Right lobe of liver (tissue), 6 donors: ENCODE measurements around the gene ANKRD33. TPM values are rescaled to one million over a fixed set of nuclear protein-coding genes. Genes with fewer than 3 reads are reported as not detected.

Experiments used
- ATAC-seq, 4 donors: fragments of 200-7000 bp; cut with Tn5 transposase; one replicate each; pipeline ENCODE4 v1.9.1; 2020; ENCODE audit warnings: mild to moderate bottlenecking in 4 of 4, moderate library complexity in 4 of 4
- DNase-seq, 3 donors: peaks; one replicate each; pipeline ENCODE4 v3.0.0-alpha.2; 2020
- H3K27ac ChIP-seq, 3 donors: fragments of 200-600 bp; one replicate each; pipeline ENCODE4 v1.8.0; 2022
- H3K27me3 ChIP-seq, 2 donors: fragments of 200-600 bp; one replicate each; pipeline ENCODE4 v1.8.0; 2022
- H3K36me3 ChIP-seq, 4 donors: fragments of 200-600 bp; sonication (generic) in 1 of 4; one replicate each; pipeline versions ENCODE4 v1.5.1 to v1.8.0; 2017 to 2022; ENCODE audit warnings: control low read depth in 1 of 4
- H3K4me1 ChIP-seq, 4 donors: fragments of 200-600 bp; sonication (generic) in 1 of 4; one replicate each; pipeline versions ENCODE4 v1.5.1 to v1.8.0; 2017 to 2022; ENCODE audit warnings: control low read depth in 1 of 4
- H3K4me3 ChIP-seq, 3 donors: fragments of 200-600 bp; one replicate each; pipeline ENCODE4 v1.8.0; 2022
- H3K9me3 ChIP-seq, 4 donors: fragments of 200-600 bp; sonication (generic) in 1 of 4; one replicate each; pipeline versions ENCODE4 v1.5.1 to v1.8.0; 2017 to 2022; ENCODE audit warnings: control low read depth in 1 of 4
- POLR2A ChIP-seq: fragments of 450-650 bp; IDR thresholded peaks from one replicate; pipeline ENCODE4 v1.6.1; 2017; ENCODE audit warnings: antibody characterized with exemption, mild to moderate bottlenecking
- WGBS: methylation state at CpG from one replicate; pipeline ENCODE4 v1.1.6; 2018; ENCODE audit warnings: low coverage, low lambda C conversion rate; ENCODE audit not compliant: insufficient coverage; ENCODE audit errors: missing lambda C conversion rate; 5-methylcytosine and 5-hydroxymethylcytosine counted together
- intact Hi-C, 2 donors: fragments of 100-400 bp; cut with DNase I; formaldehyde crosslinking; loops; one replicate each; pipeline versions ENCODE4 v1.11.2 to v1.14.1; 2022
- total RNA-seq, 6 experiments: library from RNA; depleted of rRNA in 2 of 6; stranded (reverse); fragments of >200 nt in 2 of 6; fragmentation: NEBNext Ultra II Directional in 3 of 6; extraction: Animal tissue kit (Norgen Biotek cat#: 25700) in 3 of 6; gene quantifications; one replicate each; pipeline versions ENCODE4 v1.1.0 to v1.2.4, GENCODE V29; 2016 to 2023
- TF ChIP-seq, protein P1 (sequence below), 4 donors: fragments of 200-600 bp in 3 of 4; fragments of 450-650 bp in 1 of 4; IDR thresholded peaks; one replicate each; pipeline versions ENCODE4 v1.5.1 to v1.8.0; 2016 to 2022; ENCODE audit warnings: antibody characterized with exemption in 4 of 4, mild to moderate bottlenecking in 2 of 4
- donor health status: DM: no; HTN: yes; CAD: no.
- donor health status: DM: no; HTN: no; CAD: no.
- donor health status: DM: no; HTN: no; CAD: no.
- donor health status: DM: no; HTN: yes; CAD: no.
- donor health status: DM: no; HTN: yes; CAD: no.

Gene ANKRD33
- total RNA-seq, 6 experiments from 2014 or later: 1.1 to 10.5 (median 2.1) TPM; not detected in 3

DNA sequence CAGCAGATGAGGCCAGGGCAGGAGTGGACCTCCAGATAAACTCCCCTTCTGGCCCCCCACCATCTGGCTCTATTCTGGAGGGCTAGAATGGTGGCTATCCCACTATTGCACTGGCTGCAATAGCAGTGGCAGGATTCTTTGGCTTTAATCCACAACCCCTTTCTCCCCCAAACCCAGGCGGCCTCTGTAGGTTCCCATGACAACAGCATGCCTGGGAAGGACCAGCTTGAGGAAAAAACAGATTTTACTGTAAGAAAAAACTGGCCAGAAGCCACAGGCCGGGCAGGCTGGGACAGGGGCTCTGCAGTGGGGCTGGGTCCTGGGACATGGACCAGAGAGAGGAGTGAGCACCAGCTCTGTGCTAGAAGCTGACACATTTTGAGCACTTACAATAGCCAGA is 50.0 kb downstream of the ANKRD33 start:
- ATAC-seq (no peak), DNase-seq (no peak)
- Histone ChIP-seq H3K4me3 (no peak overlapping the region), H3K9me3 (no peaks in the 10 kb centered on the region), H3K27me3 (no peaks in the 10 kb centered on the region), H3K27ac (no peak overlapping the region), H3K36me3 (no peaks in the 10 kb centered on the region), H3K4me1 (peaks cover 0 to 2% (median 1%) of the 10 kb centered on the region in 4 donors)
- TF ChIP-seq, protein P1, sequence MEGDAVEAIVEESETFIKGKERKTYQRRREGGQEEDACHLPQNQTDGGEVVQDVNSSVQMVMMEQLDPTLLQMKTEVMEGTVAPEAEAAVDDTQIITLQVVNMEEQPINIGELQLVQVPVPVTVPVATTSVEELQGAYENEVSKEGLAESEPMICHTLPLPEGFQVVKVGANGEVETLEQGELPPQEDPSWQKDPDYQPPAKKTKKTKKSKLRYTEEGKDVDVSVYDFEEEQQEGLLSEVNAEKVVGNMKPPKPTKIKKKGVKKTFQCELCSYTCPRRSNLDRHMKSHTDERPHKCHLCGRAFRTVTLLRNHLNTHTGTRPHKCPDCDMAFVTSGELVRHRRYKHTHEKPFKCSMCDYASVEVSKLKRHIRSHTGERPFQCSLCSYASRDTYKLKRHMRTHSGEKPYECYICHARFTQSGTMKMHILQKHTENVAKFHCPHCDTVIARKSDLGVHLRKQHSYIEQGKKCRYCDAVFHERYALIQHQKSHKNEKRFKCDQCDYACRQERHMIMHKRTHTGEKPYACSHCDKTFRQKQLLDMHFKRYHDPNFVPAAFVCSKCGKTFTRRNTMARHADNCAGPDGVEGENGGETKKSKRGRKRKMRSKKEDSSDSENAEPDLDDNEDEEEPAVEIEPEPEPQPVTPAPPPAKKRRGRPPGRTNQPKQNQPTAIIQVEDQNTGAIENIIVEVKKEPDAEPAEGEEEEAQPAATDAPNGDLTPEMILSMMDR (IDR thresholded peaks at IDR 0.05): no peak
- no peak for TF ChIP-seq POLR2A
- intact Hi-C loops: no loop called here
- WGBS: 69% methylated on average over 2 of the region's 2 CpGs

DNA sequence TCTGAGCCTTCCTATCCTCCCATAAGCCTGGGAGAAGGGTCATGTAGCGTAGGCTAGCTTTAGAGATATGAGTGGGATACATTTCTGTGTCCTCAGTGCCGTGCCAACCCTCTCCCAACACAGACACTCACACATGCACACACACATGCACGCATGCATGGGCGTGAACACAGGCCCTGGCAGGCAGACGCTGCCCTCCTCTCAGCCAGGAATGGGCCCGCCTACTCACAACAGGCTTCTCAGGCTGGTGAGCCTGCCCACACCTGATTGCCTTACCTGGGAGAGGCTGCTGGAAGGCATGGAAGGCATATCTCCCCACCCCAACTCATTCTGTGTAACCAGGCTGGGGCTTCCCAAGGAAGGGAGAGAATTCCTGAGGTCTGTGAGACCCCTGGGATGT is 50.8 kb downstream of the ANKRD33 start:
- Histone ChIP-seq H3K4me3 (no peak overlapping the region), H3K27me3 (no peaks in the 10 kb centered on the region), H3K4me1 (no peaks in the 10 kb centered on the region), H3K27ac (no peak overlapping the region), H3K9me3 (no peaks in the 10 kb centered on the region), H3K36me3 (no peaks in the 10 kb centered on the region)
- intact Hi-C loops: no loop called here
- WGBS: 100% methylated on average over 2 of the region's 6 CpGs
- ATAC-seq (no peak), DNase-seq (peak in 1 of 3 donors; percentile 31)
- TF ChIP-seq, protein P1 (IDR thresholded peaks at IDR 0.05): no peak
- TF ChIP-seq POLR2A: no peak

DNA sequence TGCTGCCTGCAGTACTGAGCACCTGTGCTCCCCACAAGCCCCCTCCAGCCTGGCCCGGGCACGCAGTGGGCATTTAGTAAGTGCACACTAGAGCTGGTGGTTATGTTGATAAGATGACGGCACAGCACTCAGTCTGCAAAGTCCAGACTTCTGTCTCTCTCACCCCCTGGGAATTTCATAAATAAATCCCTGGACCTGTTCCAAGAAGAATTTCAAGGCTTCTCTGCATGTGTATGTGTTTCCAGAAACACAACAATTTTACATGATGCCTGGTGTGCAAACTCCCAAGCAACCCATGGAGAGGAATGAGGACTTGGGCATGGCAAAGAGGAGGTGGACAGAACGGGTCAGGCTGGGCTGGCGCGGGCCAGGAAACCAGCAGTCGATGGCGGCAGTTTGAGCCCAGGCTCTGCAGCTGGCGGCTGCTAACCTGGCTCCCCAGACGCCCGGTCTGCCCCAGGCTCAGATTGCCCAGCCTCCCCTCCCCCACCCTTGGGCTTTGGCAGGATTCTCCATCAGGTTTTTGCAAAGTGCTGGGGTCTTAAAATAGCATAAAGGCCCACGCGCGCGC is 53.2 kb downstream of the ANKRD33 start:
- intact Hi-C loops: no loop called here
- DNase-seq: peak in 1 of 3 donors; percentile 43
- Histone ChIP-seq H3K4me3 (no peak overlapping the region), H3K36me3 (no peaks in the 10 kb centered on the region), H3K9me3 (peaks cover 0 to 7% (median 0%) of the 10 kb centered on the region in 4 donors), H3K27me3 (no peaks in the 10 kb centered on the region), H3K4me1 (no peaks in the 10 kb centered on the region), H3K27ac (no peak overlapping the region)
- TF ChIP-seq POLR2A: no peak
- TF ChIP-seq, protein P1 (IDR thresholded peaks at IDR 0.05): no peak
- ATAC-seq: peak in 1 of 4 donors; percentile 16
- 72% methylated on average over 9 of the region's 15 CpGs for WGBS

Other genes starting within 250 kb of the ANKRD33 start
- gene FIGNL2, start 39.4 kb upstream of the ANKRD33 start, total RNA-seq: 1 to 10 TPM in 2 of 6 experiments, under 1 TPM in 4; 0.14 to 1.8 (median 0.55) TPM
- 10 to 100 TPM in 1 of 6 experiments, 1 to 10 TPM in 5; 2.9 to 10.7 (median 6.2) TPM for gene ACVRL1, start 19.4 kb downstream of the ANKRD33 start, total RNA-seq
- 10 to 100 TPM; 14.1 to 28.0 (median 25.0) TPM for gene ACVR1B, start 63.6 kb downstream of the ANKRD33 start, total RNA-seq
- gene TAMALIN, start 118.8 kb downstream of the ANKRD33 start, total RNA-seq: 1 to 10 TPM; 2.9 to 6.5 (median 3.9) TPM
- gene NR4A1, start 163.3 kb downstream of the ANKRD33 start, total RNA-seq: 1 to 10 TPM; 5.0 to 8.8 (median 7.7) TPM
- 10 to 100 TPM; 17.4 to 29.7 (median 21.0) TPM for gene ATG101, start 181.9 kb downstream of the ANKRD33 start, total RNA-seq
- not detected for gene SMIM41, start 191.6 kb downstream of the ANKRD33 start, total RNA-seq